Thyroid gland (tissue), 4 donors: Measurements from ENCODE around the gene PTRHD1. TPM values are rescaled to one million over a fixed set of nuclear protein-coding genes. Genes with fewer than 3 reads are reported as not detected.

ENCODE experiments used
- DNase-seq, 2 donors: peaks; one replicate each; pipeline ENCODE4 v3.0.0-alpha.2; 2019
- H3K27ac ChIP-seq, 3 donors: fragments of 200-600 bp; sonication (generic); 1 replicate in 2 of 3; 2 replicates in 1 of 3; pipeline ENCODE4 v1.5.1; 2016 to 2019; ENCODE audit warnings: mild to moderate bottlenecking in 1 of 3, moderate library complexity in 1 of 3
- H3K27me3 ChIP-seq: fragments of 200-600 bp; sonication (generic); one replicate; pipeline ENCODE4 v1.5.1; 2019
- H3K36me3 ChIP-seq, 2 donors: fragments of 200-600 bp; sonication (generic); one replicate each; pipeline ENCODE4 v1.5.1; 2016 to 2019
- H3K4me1 ChIP-seq, 2 donors: fragments of 200-600 bp; sonication (generic); one replicate each; pipeline ENCODE4 v1.5.1; 2017 to 2019
- H3K4me3 ChIP-seq, 3 donors: fragments of 200-600 bp; sonication (generic); replicated peaks in 1 of 3; 1 replicate in 2 of 3; 2 replicates in 1 of 3; pipeline ENCODE4 v1.5.1; 2016; ENCODE audit warnings: mild to moderate bottlenecking in 1 of 3
- H3K9me3 ChIP-seq: fragments of 200-600 bp; sonication (generic); one replicate; pipeline ENCODE4 v1.5.1; 2017
- POLR2A ChIP-seq, 2 donors: fragments of 450-650 bp; IDR thresholded peaks; one replicate each; pipeline ENCODE4 v1.6.1; 2017; ENCODE audit warnings: antibody characterized with exemption in 2 of 2, mild to moderate bottlenecking in 2 of 2, moderate library complexity in 1 of 2
- WGBS, 2 donors: methylation state at CpG; one replicate each; pipeline ENCODE4 v1.1.5; 2017; 5-methylcytosine and 5-hydroxymethylcytosine counted together
- intact Hi-C: fragments of 100-400 bp; cut with DNase I; formaldehyde crosslinking; loops from one replicate; pipeline ENCODE4 v1.15.1; 2023
- total RNA-seq, 4 donors: library from RNA; depleted of rRNA; stranded (reverse); fragments of >200 nt; gene quantifications; one replicate each; pipeline ENCODE4 v1.2.3, GENCODE V29; 2016
- TF ChIP-seq, protein P1 (sequence below), 6 experiments: fragments of 200-600 bp in 3 of 6; fragments of 450-650 bp in 3 of 6; sonication (generic) in 3 of 6; IDR thresholded peaks; one replicate each; pipeline ENCODE4 v1.5.1; 2016 to 2019; ENCODE audit warnings: antibody characterized with exemption in 6 of 6, mild to moderate bottlenecking in 2 of 6, inconsistent platforms in 1 of 6, moderate library complexity in 1 of 6

Gene PTRHD1
- total RNA-seq, 4 donors from 2014 or later, result 12.6 to 68.8 (median 31.6) TPM

DNA sequence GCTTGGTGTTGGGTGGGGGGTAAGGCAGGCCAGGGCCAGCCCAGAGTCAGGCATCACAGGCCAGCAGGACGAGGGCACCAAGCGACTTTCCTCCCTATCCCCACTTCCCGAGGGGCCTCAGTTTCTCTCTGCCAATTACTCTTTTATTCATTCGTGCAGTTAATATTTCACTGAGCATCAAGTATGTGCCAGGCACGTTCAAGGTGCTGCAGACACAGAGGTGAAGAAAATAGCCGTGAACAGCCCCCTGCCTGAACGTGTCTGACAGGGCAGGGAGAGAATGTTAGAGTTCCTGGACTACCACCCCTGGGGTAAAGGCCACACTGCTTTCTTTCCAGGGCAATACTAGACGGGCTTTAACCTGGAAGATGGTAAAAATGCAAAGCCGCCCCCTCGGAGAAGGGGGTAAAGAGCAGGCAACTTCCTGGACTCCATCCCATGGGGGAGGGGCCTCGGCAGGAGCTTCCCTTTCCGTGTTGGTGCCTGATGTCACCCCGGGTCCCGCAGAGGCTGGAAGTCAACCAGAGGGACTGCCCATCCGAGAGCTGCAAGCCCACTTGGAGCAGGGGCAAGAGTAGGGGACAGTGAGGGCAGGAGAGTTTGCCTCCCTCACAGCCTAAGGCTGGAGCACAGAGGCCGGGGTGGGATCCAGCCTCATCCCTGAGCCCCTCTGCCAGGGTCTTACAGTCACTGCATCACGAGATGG is 47.1 kb upstream of the PTRHD1 start:
- WGBS, 2 donors, result 81 to 85% methylated on average over 13 to 17 of the region's 17 CpGs
- no peaks in the 10 kb centered on the region for H3K9me3 ChIP-seq
- no peaks in the 10 kb centered on the region for H3K4me1 ChIP-seq
- TF ChIP-seq, protein P1, sequence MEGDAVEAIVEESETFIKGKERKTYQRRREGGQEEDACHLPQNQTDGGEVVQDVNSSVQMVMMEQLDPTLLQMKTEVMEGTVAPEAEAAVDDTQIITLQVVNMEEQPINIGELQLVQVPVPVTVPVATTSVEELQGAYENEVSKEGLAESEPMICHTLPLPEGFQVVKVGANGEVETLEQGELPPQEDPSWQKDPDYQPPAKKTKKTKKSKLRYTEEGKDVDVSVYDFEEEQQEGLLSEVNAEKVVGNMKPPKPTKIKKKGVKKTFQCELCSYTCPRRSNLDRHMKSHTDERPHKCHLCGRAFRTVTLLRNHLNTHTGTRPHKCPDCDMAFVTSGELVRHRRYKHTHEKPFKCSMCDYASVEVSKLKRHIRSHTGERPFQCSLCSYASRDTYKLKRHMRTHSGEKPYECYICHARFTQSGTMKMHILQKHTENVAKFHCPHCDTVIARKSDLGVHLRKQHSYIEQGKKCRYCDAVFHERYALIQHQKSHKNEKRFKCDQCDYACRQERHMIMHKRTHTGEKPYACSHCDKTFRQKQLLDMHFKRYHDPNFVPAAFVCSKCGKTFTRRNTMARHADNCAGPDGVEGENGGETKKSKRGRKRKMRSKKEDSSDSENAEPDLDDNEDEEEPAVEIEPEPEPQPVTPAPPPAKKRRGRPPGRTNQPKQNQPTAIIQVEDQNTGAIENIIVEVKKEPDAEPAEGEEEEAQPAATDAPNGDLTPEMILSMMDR (IDR thresholded peaks at IDR 0.05), result no peak
- H3K27ac ChIP-seq, result no peak overlapping the region
- DNase-seq, result no peak
- intact Hi-C loops, result no loop called here
- no peak overlapping the region for H3K4me3 ChIP-seq
- H3K36me3 ChIP-seq, result no peaks in the 10 kb centered on the region
- H3K27me3 ChIP-seq, result no peaks in the 10 kb centered on the region

DNA sequence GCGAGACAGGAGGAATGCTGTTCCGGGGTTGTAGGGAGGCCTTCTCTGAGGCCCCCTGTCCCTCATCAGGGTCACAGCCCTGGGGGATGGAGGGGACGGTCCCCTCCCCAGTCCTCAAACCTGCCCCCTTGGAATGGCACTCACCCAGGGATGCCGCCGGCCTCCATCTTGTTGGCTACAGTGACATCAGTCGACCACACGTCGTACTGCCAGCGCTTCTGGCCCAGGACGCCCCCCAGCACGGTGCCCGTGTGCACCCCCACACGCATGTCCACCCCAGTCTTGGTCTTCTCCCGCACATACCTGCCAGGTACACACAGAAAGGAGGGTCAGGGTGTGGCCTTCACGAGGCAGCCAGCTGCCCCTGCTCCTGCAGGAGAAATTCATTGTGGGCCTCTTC is 46.5 kb upstream of the PTRHD1 start:
- Histone ChIP-seq H3K27ac (no peak overlapping the region), H3K36me3 (no peaks in the 10 kb centered on the region), H3K4me1 (no peaks in the 10 kb centered on the region), H3K4me3 (no peak overlapping the region), H3K9me3 (no peaks in the 10 kb centered on the region), H3K27me3 (no peaks in the 10 kb centered on the region)
- 95 to 97% methylated on average over 13 to 14 of the region's 15 CpGs for WGBS, 2 donors
- intact Hi-C loops, result no loop called here
- no peak for DNase-seq
- no peak for TF ChIP-seq POLR2A (IDR thresholded peaks at IDR 0.05)
- TF ChIP-seq, protein P1 (IDR thresholded peaks at IDR 0.05), result no peak

DNA sequence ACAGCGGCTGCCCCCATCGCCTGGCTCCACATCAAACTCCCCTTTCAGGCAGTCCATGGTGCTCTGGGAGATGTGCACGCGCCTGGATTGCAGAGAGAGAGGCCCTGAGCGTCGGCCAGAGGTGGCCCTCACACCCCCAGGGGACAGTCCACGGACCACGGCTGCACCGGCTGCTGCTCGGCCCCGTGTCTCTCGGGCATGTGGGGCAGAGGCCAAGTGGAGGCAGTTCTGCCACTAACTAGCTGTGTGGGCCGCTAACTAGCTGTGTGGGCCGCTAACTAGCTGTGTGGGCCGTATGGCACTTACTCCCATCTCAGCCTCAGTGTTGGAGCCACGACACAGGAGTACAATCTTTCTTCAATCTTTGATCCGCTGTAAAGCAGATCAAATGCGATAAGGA is 45.4 kb upstream of the PTRHD1 start:
- TF ChIP-seq, protein P1 (IDR thresholded peaks at IDR 0.05), result no peak
- no peak for TF ChIP-seq POLR2A (IDR thresholded peaks at IDR 0.05)
- no peaks in the 10 kb centered on the region for H3K36me3 ChIP-seq
- H3K9me3 ChIP-seq, result no peaks in the 10 kb centered on the region
- no peak overlapping the region for H3K27ac ChIP-seq
- intact Hi-C loops, result no loop called here
- no peaks in the 10 kb centered on the region for H3K27me3 ChIP-seq
- WGBS, 2 donors, result 92 to 95% methylated on average over 12 to 18 of the region's 18 CpGs
- no peak overlapping the region for H3K4me3 ChIP-seq
- H3K4me1 ChIP-seq, result no peaks in the 10 kb centered on the region
- no peak for DNase-seq

DNA sequence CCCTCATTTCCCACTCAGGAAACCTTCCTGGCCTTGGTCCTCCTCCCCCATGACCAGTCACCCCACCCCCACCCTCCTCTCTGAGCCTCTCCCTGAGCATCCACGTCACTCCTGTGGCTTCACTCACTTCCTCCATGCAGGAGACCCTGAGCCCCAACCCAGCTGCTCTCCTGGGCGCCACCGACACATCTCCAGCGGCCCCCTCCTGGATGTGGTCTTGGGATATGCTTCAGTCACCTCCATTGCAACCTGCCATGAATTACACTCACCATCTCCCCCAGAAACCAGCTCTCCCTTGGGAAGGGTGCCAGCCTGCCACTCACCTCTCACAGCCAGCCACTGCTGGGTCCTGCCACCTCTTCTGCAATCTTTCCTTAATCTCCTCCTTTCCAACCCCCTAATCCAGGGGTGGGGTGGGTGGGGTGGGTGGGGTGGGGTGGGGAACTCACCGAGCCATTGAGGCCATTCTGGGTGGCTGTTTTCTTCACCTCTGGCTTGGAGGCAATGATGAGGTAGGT is 44.9 kb upstream of the PTRHD1 start:
- no peak for DNase-seq
- TF ChIP-seq POLR2A (IDR thresholded peaks at IDR 0.05), result no peak
- TF ChIP-seq, protein P1 (IDR thresholded peaks at IDR 0.05), result no peak
- H3K27me3 ChIP-seq, result no peaks in the 10 kb centered on the region
- no peaks in the 10 kb centered on the region for H3K36me3 ChIP-seq
- H3K27ac ChIP-seq, result no peak overlapping the region
- no peaks in the 10 kb centered on the region for H3K4me1 ChIP-seq
- intact Hi-C loops, result no loop called here
- no peaks in the 10 kb centered on the region for H3K9me3 ChIP-seq
- no peak overlapping the region for H3K4me3 ChIP-seq
- 94 to 98% methylated on average over 5 of the region's 5 CpGs for WGBS, 2 donors

DNA sequence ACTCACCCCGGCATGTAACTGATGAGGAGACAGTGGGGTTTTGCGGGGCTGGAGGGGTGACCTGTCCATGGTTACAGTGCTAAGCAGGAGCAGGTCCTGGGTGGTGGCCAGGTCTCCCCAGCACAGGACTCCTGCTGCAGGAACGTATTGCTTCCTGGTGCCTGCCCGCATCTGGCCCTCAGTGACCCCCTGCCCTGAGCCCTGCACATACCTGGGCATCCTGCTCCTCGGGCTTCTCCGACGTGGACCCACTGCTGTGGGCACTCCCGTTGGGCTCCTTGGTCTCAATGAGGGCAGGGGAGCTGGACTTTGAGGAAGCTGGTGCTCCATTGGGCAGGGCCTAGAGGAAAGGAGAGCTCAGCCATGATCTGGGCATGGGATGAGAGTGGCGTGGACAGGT is 43.5 kb upstream of the PTRHD1 start:
- no peaks in the 10 kb centered on the region for H3K9me3 ChIP-seq
- no peaks in the 10 kb centered on the region for H3K27me3 ChIP-seq
- H3K4me1 ChIP-seq, result no peaks in the 10 kb centered on the region
- H3K4me3 ChIP-seq, result no peak overlapping the region
- no peak for DNase-seq
- H3K36me3 ChIP-seq, result no peaks in the 10 kb centered on the region
- intact Hi-C loops, result no loop called here
- H3K27ac ChIP-seq, result no peak overlapping the region
- 88 to 92% methylated on average over 8 to 9 of the region's 9 CpGs for WGBS, 2 donors
- TF ChIP-seq, protein P1 (IDR thresholded peaks at IDR 0.05), result no peak
- TF ChIP-seq POLR2A (IDR thresholded peaks at IDR 0.05), result no peak
